GM18867 (cell line): ENCODE data around the gene NOTCH4.
"Not testable (repeated sequence)": the region's sequence is repeated elsewhere in the genome, so short reads cannot be mapped to it uniquely, and the experiment has no call there.

ENCODE experiments used
- ATAC-seq: cut with Tn5 transposase; IDR thresholded peaks from one replicate; pipeline ENCODE4 v1.9.1; 2021; ENCODE audit warnings: mild to moderate bottlenecking, moderate library complexity; ENCODE audit not compliant: unreplicated experiment

Gene NOTCH4

GRCh38 chr6:32194825-32195651 lies 28.8 kb downstream of the NOTCH4 start:
- no peak for ATAC-seq

- no peak for ATAC-seq
Observed at GRCh38 chr6:32194388-32194787, 29.5 kb downstream of the NOTCH4 start.

- ATAC-seq = not testable (repeated sequence)
Observed at GRCh38 chr6:32193096-32193495, 30.8 kb downstream of the NOTCH4 start.

- no peak for ATAC-seq
Observed at GRCh38 chr6:32192608-32193039, 31.2 kb downstream of the NOTCH4 start, which contains the start of gene GPSM3. GPSM3 (minus strand) TSS chr6:32192643; CDS start chr6:32192513, 130 bp downstream.

- ATAC-seq = no peak
Observed at GRCh38 chr6:32191696-32192607, 31.9 kb downstream of the NOTCH4 start.

GRCh38 chr6:32190911-32191677 lies 32.8 kb downstream of the NOTCH4 start:
- ATAC-seq = no peak

- ATAC-seq = peak; percentile 44
Observed at GRCh38 chr6:32190054-32190851, 33.6 kb downstream of the NOTCH4 start, which contains the start of gene PBX2. PBX2 (minus strand) TSS chr6:32190202; CDS start chr6:32189915, 287 bp downstream.

- ATAC-seq = no peak
Observed at GRCh38 chr6:32189742-32190053, 34.2 kb downstream of the NOTCH4 start.

GRCh38 chr6:32189069-32189741 lies 34.7 kb downstream of the NOTCH4 start:
- no peak for ATAC-seq

GRCh38 chr6:32188381-32189068 lies 35.3 kb downstream of the NOTCH4 start:
- no peak for ATAC-seq

- ATAC-seq = not testable (repeated sequence)
Observed at GRCh38 chr6:32187725-32188380, 36.0 kb downstream of the NOTCH4 start.

GRCh38 chr6:32187009-32187709 lies 36.7 kb downstream of the NOTCH4 start:
- no peak for ATAC-seq

- not testable (repeated sequence) for ATAC-seq
Observed at GRCh38 chr6:32186151-32186840, 37.6 kb downstream of the NOTCH4 start.

- ATAC-seq = not testable (repeated sequence)
Observed at GRCh38 chr6:32185681-32186131, 38.2 kb downstream of the NOTCH4 start.

GRCh38 chr6:32184084-32184640 lies 39.7 kb downstream of the NOTCH4 start, which contains the start of gene AGER:
AGER (minus strand) TSS chr6:32184253; CDS start chr6:32184222, 31 bp downstream.
- no peak for ATAC-seq

GRCh38 chr6:32183483-32184083 lies 40.3 kb downstream of the NOTCH4 start:
- no peak for ATAC-seq
